ENCODE data around the gene ETV6.

The ETV6 gene

DNA sequence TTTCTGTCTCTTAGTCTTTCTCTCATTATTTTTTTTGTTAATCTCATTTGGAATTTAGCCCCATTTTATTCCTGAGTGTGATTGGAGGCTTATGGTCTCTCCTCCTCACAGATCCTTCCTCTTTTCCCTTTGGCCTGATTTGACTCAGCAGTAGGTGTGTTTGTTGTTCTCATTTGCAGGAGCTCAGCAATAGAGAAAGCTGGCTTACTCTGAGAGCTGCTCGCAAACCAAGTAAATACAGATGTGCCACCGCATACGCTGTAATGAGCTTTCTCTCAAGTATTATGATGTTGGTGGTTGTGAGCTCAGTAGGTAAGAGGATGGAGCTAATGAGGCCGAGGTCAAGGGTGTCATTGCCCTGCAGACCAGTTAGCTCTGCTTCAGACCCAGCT lies 206.5 kb downstream of the ETV6 start:
- TF ChIP-seq, protein P1, sequence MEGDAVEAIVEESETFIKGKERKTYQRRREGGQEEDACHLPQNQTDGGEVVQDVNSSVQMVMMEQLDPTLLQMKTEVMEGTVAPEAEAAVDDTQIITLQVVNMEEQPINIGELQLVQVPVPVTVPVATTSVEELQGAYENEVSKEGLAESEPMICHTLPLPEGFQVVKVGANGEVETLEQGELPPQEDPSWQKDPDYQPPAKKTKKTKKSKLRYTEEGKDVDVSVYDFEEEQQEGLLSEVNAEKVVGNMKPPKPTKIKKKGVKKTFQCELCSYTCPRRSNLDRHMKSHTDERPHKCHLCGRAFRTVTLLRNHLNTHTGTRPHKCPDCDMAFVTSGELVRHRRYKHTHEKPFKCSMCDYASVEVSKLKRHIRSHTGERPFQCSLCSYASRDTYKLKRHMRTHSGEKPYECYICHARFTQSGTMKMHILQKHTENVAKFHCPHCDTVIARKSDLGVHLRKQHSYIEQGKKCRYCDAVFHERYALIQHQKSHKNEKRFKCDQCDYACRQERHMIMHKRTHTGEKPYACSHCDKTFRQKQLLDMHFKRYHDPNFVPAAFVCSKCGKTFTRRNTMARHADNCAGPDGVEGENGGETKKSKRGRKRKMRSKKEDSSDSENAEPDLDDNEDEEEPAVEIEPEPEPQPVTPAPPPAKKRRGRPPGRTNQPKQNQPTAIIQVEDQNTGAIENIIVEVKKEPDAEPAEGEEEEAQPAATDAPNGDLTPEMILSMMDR (IDR thresholded peaks at IDR 0.05) = no peak

DNA sequence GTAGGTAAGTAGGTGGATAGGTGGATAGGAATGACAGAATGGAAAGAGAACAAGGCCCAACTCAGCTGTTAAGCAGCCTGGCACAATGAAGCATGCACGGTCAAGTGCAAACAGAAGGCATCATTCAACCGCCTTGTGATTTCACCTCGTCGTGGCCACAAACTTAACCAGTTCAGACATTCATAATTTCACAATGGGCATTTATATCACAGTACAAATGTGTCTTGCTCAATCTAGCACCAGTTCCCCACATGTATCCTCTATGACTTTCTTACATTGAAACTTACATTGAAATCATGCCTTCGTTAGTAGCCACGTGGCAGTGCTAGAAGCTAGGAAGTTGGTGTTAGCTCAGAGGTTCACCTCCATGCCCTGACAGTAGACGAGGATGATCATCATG lies 207.5 kb downstream of the ETV6 start:
- TF ChIP-seq, protein P1 (IDR thresholded peaks at IDR 0.05) = no peak

DNA sequence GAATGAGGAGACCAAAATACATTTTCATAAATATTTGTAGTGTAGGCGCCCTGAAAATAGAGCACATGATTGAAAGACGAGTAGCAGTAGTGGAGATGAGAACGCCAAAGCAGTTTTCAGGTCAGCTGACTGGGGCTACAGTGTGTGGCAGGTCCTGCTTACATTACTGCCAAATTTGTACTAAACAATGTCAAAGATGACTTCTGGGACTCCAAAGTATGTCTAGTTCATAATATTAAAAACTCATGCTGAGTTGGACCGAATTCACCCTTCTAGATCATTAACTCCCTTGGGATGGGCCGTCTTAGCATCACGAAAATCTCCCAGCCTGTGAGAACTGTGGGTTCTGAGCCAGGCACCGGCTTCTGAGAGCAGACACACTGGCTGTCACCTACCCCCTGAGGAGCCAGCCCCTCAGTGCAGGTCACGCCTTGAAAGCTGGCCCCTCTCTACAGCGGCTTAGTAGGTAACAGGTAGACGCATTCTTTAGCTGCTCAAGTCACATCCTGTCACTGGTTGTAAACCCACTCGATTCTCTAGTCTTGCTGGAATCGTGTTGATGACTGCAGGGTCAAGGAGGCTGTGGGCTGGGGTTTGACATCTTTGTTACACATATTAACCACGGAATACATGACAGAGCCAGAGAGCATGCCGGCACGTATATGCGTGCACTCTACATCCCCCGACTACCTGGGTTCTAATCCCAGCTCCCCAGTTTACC lies 210.4 kb downstream of the ETV6 start:
- TF ChIP-seq, protein P1 (IDR thresholded peaks at IDR 0.05) = no peak

DNA sequence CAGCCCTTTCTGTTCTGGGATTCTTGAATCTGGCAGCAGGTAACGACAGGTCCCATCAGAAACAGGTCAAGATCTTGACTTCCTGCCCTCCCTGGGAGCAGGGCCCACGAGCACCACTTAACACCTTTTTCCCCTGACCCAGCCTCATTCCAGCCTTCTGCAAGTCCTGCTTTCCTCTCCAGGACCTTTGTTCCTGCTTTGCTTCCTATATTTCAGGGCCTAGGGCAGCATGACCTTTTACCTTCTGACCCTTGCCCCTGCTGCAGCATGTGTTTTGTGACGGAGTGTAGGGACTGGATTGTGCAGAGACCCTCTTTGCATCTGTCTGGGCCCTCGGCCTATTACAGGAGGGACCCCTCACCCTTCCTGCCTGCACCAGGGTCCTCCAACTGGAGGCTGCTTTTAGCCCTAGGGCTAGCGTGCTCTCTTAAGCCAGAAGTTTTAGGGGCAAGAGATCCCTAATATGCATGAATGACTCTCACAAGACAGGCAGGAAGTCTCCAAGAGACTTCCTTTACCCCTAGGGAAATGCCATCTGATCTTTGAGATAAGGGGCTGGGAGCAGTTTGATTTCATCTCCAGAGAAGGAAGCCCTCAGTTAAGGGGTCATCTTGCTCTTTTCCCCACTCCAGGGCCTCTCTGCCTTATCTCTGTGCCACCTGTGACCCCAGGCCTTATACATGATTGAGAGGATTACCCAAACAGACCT lies 211.8 kb downstream of the ETV6 start:
- TF ChIP-seq, protein P1 (IDR thresholded peaks at IDR 0.05) = no peak

DNA sequence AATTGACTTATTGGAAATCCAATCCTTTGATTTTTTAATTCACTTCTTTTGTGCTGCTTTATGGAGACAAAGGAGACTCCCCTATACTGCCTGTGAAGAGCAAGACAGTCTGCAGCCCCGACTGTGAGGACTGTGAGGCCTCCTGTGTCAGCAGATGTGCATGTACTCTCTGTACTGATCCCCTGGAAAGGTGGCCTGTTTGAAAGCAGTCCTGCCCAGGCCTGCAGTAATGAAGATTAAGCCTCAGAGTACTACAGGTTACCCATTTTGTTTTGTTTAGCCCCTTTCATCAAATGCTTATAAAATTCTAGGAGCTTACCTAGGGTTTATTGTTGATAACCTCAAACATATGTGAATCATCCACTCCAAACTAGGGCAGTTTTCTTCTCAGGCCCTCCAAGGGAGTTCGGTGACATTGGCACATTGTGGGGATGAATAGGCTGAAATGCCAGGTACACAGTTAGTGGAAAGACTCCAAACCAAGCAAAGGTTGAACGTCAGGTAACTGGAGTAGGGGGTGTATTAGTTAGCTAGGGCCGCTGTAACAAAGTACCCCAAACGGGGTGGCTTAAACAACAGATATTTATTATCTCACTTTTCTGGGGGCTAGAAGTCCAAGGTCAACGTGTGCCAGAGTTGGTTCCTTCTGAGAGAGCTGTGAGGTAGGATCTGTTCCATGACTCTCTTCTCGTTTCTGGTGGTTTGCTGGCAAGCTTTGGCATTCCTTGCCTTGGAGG lies 212.6 kb downstream of the ETV6 start:
- TF ChIP-seq, protein P1 (IDR thresholded peaks at IDR 0.05) = no peak

DNA sequence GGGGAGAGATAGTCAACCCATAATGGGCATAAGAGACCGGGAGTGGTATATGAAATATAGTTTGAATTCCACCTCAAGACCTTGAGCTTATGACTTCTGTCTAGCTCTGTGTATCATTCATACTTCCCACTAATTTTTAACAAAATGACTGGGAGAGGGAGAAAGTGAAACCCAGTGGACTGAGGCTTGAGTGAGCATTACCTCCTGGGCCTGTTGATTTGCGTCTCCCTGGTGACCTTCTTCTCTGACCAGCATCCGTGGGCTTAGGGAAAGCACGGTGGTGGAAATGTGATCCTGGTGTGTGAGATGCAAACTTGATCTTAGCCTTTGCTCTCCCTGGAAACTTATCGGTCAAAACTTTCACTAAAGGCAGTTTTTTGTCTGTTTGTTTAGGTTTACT lies 213.3 kb downstream of the ETV6 start:
- TF ChIP-seq, protein P1 (IDR thresholded peaks at IDR 0.05) = no peak

DNA sequence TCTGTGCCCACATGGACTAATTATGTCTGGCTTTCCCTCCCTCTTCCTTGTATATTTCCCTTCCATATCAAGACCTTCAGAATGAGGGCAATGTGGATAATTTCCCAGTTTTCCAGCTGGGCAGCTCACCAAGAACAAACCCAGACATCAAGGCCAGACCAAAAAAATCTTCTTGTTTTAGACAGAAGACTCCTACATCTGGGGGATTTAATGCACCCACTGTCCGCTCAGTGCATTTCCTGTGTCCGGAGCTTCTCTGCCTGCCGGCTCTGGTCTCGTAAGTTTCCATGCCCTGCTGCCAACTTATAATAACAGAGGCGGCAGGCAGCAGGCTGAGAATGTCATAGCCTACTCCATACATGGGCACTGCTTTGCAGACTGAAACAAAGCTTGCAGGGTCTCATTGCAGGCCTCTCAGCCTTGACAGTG lies 214.0 kb downstream of the ETV6 start:
- TF ChIP-seq, protein P1 (IDR thresholded peaks at IDR 0.05) = no peak
